ENCODE measurements around the gene TSPAN14. TPM values are rescaled to one million over a fixed set of nuclear protein-coding genes. Genes with fewer than 3 reads are reported as not detected.

TSPAN14 gene
- total RNA-seq, 1 donor: 23.9 TPM

DNA sequence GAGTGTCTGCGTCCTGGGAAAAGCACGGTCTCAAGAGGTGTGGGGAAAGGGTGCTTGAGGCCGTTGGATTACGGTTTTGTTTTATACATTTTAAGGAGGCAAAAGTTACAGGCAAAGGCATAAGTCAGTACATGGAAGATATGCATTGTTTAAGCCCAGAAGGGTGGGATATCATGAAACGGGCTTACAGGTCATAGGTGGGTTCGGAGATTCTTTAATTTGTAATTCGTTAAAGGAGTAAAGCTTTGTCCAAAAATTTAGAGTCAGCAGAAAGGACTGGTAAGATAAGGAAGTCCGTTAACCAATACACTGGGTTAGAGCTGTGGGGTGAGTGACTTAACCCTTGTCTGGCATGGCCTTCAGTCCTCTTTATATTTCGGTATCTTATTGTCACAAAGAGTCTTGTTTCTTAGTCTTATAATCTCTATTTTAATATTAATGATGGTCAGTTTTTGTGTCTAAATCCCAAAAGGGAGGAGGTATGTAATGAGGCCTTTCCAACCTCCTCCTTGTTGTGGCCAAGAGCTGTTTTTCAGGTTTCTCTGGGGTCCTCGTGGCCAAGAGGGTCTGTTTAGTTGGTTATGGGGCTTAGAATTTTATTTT lies 12.7 kb downstream of the TSPAN14 start:
- H2AFZ ChIP-seq (ENCODE audit: low read length): no peak overlapping the region
- H3K79me2 ChIP-seq (ENCODE audit: insufficient read depth, low read length): peaks cover 78% of the 10 kb centered on the region
- H3K9me3 ChIP-seq (ENCODE audit: low read depth, low read length): no peaks in the 10 kb centered on the region

GRCh38 chr10:80468002-80468401 lies 13.9 kb downstream of the TSPAN14 start:
- H3K4me3 ChIP-seq (ENCODE audit: insufficient read depth, low read length): no peak overlapping the region
- peaks cover 34% of the 10 kb centered on the region for H3K4me1 ChIP-seq (ENCODE audit: insufficient read depth, low read length)
- DNase-seq (ENCODE audit: insufficient read length, low spot score, missing footprints): peak; percentile 69
- peaks cover 74% of the 10 kb centered on the region for H3K79me2 ChIP-seq (ENCODE audit: insufficient read depth, low read length)
- H4K20me1 ChIP-seq (ENCODE audit: insufficient read depth, low read length): peaks cover 7% of the 10 kb centered on the region
- no peak overlapping the region for H3K4me2 ChIP-seq (ENCODE audit: insufficient read depth, low read length)
- no peaks in the 10 kb centered on the region for H3K9me3 ChIP-seq (ENCODE audit: low read depth, low read length)
- H3K36me3 ChIP-seq (ENCODE audit: insufficient read depth, low read length): peaks cover 4% of the 10 kb centered on the region
- H3K27ac ChIP-seq (ENCODE audit: low read depth, low read length): no peak overlapping the region
- H3K27me3 ChIP-seq (ENCODE audit: insufficient read depth, low read length): no peaks in the 10 kb centered on the region
- TF ChIP-seq CTCF (IDR thresholded peaks at IDR 0.05; ENCODE audit: extremely low read depth, low read depth, low read length): no peak
- no peak overlapping the region for H2AFZ ChIP-seq (ENCODE audit: low read length)

More for the DNA sequence above, 12.7 kb downstream of the TSPAN14 start:
- DNase-seq (ENCODE audit: insufficient read length, low spot score, missing footprints): peak; percentile 30
- Histone ChIP-seq H3K4me2 (ENCODE audit: insufficient read depth, low read length) (no peak overlapping the region), H3K36me3 (ENCODE audit: insufficient read depth, low read length) (peaks cover 4% of the 10 kb centered on the region), H3K4me3 (ENCODE audit: insufficient read depth, low read length) (no peak overlapping the region), H3K27ac (ENCODE audit: low read depth, low read length) (no peak overlapping the region), H3K27me3 (ENCODE audit: insufficient read depth, low read length) (no peaks in the 10 kb centered on the region), H3K4me1 (ENCODE audit: insufficient read depth, low read length) (peaks cover 34% of the 10 kb centered on the region), H4K20me1 (ENCODE audit: insufficient read depth, low read length) (peaks cover 9% of the 10 kb centered on the region)
- TF ChIP-seq CTCF (IDR thresholded peaks at IDR 0.05; ENCODE audit: extremely low read depth, low read depth, low read length): no peak

DNA sequence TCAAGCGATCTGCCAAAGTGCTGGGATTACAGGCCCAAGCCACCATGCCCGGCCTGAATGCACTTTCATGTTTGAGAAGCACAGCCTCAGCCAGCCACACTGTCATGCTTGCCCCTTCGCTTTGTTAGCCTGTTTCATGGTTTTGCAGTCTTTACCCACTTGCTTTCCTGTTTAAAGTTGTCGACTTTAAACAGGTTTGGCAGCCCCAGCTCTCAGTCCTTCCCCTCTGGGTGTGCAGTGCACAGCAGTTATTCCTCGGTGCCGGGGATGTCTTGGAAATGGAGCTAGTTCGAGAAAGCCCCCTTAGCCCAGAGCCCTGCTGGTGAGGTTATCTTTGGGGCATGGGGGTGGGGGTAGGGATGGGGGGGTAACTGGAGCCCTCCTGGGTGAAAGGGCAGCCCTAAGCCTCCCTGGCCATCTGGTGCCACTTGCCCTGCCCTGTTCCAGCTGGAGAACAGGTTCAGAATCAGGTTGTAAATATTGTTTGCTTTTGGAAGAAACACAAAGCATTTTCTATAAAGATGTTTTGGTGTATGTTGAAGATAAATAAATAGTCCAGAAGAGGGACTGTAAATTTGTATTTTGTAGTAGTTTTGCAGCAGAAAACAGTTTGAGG lies 14.8 kb downstream of the TSPAN14 start:
- TF ChIP-seq CTCF (IDR thresholded peaks at IDR 0.05; ENCODE audit: extremely low read depth, low read depth, low read length): no peak
- Histone ChIP-seq H3K27ac (ENCODE audit: low read depth, low read length) (no peak overlapping the region), H3K4me3 (ENCODE audit: insufficient read depth, low read length) (no peak overlapping the region), H3K27me3 (ENCODE audit: insufficient read depth, low read length) (no peaks in the 10 kb centered on the region), H4K20me1 (ENCODE audit: insufficient read depth, low read length) (peaks cover 3% of the 10 kb centered on the region), H3K4me2 (ENCODE audit: insufficient read depth, low read length) (no peak overlapping the region), H3K36me3 (ENCODE audit: insufficient read depth, low read length) (peaks cover 4% of the 10 kb centered on the region), H2AFZ (ENCODE audit: low read length) (no peak overlapping the region), H3K9me3 (ENCODE audit: low read depth, low read length) (no peaks in the 10 kb centered on the region), H3K4me1 (ENCODE audit: insufficient read depth, low read length) (peaks cover 35% of the 10 kb centered on the region), H3K79me2 (ENCODE audit: insufficient read depth, low read length) (peaks cover 72% of the 10 kb centered on the region)
- no peak for DNase-seq (ENCODE audit: insufficient read length, low spot score, missing footprints)

- no peak overlapping the region for H3K4me3 ChIP-seq (ENCODE audit: insufficient read depth, low read length)
- peaks cover 36% of the 10 kb centered on the region for H3K4me1 ChIP-seq (ENCODE audit: insufficient read depth, low read length)
- H3K36me3 ChIP-seq (ENCODE audit: insufficient read depth, low read length): peaks cover 4% of the 10 kb centered on the region
- H3K4me2 ChIP-seq (ENCODE audit: insufficient read depth, low read length): no peak overlapping the region
- TF ChIP-seq CTCF (IDR thresholded peaks at IDR 0.05; ENCODE audit: extremely low read depth, low read depth, low read length): no peak
- no peak overlapping the region for H3K27ac ChIP-seq (ENCODE audit: low read depth, low read length)
- H3K79me2 ChIP-seq (ENCODE audit: insufficient read depth, low read length): peaks cover 72% of the 10 kb centered on the region
- no peak for DNase-seq (ENCODE audit: insufficient read length, low spot score, missing footprints)
- no peak overlapping the region for H2AFZ ChIP-seq (ENCODE audit: low read length)
- H4K20me1 ChIP-seq (ENCODE audit: insufficient read depth, low read length): peaks cover 3% of the 10 kb centered on the region
- no peaks in the 10 kb centered on the region for H3K9me3 ChIP-seq (ENCODE audit: low read depth, low read length)
- H3K27me3 ChIP-seq (ENCODE audit: insufficient read depth, low read length): no peaks in the 10 kb centered on the region
Observed at GRCh38 chr10:80470266-80470665, 16.2 kb downstream of the TSPAN14 start.

All from osteoblast (primary cell).